A549 (cell line): ENCODE measurements around the gene ARID1B. TPM values are rescaled to one million over a fixed set of nuclear protein-coding genes. Genes with fewer than 3 reads are reported as not detected.

ENCODE experiments used
- ATAC-seq, 2 experiments: fragments of 200-7000 bp in 1 of 2; fragments of >200 bp in 1 of 2; cut with Nextera tagmentation in 1 of 2; cut with Tn5 transposase in 1 of 2; 3 replicates each; pipeline versions ENCODE4 v1.8.0 to v1.9.1; 2018 to 2020; ENCODE audit warnings: mild to moderate bottlenecking in 1 of 2, moderate library complexity in 1 of 2
- CTCF ChIA-PET: fragments of 300-600 bp; sonication (Branson Sonifier 250); formaldehyde crosslinking; extraction: SDS; loops from one replicate; lab custom pipeline; 2021; ENCODE audit warnings: antibody characterized with exemption, inconsistent platforms; lab: Yijun Ruan, JAX
- POLR2A ChIA-PET: fragments of 350-600 bp; formaldehyde crosslinking; extraction: SDS; loops from one replicate; lab custom pipeline; 2021; ENCODE audit warnings: antibody characterized with exemption, inconsistent platforms; lab: Yijun Ruan, JAX
- DNase-seq, 2 experiments: peaks; one replicate each; pipeline versions ENCODE4 v3.0.0 to v3.0.0-alpha.2; 2011 to 2016; ENCODE audit warnings: low read depth in 1 of 2, low spot score in 1 of 2
- FAIRE-seq: peaks from 2 replicates; lab custom pipeline; 2011; peaks lifted over from hg19 to GRCh38; lab: Jason Lieb, UNC
- H3K27ac ChIP-seq, 2 experiments: fragments of >200 bp; sonication (Bioruptor Twin); formaldehyde crosslinking; 3 replicates each; pipeline ENCODE4 v1.5.1; 2016 to 2017
- H3K4me1 ChIP-seq: fragments of >200 bp; sonication (Bioruptor Twin); formaldehyde crosslinking; 3 replicates; pipeline ENCODE4 v1.6.1; 2016
- H3K4me2 ChIP-seq: fragments of >200 bp; sonication (Bioruptor Twin); formaldehyde crosslinking; 3 replicates; pipeline ENCODE4 v1.6.1; 2016
- H3K4me3 ChIP-seq: fragments of >200 bp; sonication (Bioruptor Twin); formaldehyde crosslinking; 3 replicates; pipeline ENCODE4 v1.5.1; 2016
- H3K9me3 ChIP-seq: fragments of >200 bp; sonication (Bioruptor Twin); formaldehyde crosslinking; 3 replicates; pipeline ENCODE4 v1.6.1; 2016
- BHLHE40 ChIP-seq: IDR thresholded peaks from 2 replicates; pipeline ENCODE4 v1.6.1; 2012; ENCODE audit warnings: low read depth, low read length, inconsistent platforms
- CEBPB ChIP-seq, 2 experiments: fragments of >200 bp in 1 of 2; sonication (Bioruptor Twin) in 1 of 2; formaldehyde crosslinking in 1 of 2; IDR thresholded peaks; 2 replicates each; pipeline ENCODE4 v1.6.1; 2012 to 2016
- EHF ChIP-seq: fragments of 250-450 bp; sonication (Bioruptor Pico); IDR thresholded peaks from 2 replicates; pipeline ENCODE4 v1.5.0; 2020; ENCODE audit warnings: mild to moderate bottlenecking
- EHMT2 ChIP-seq: fragments of 200-600 bp; sonication (generic); IDR thresholded peaks from 2 replicates; pipeline ENCODE4 v1.6.1; 2016; ENCODE audit warnings: antibody characterized with exemption, low read depth, mild to moderate bottlenecking, moderate library complexity
- EP300 ChIP-seq, 2 experiments: fragments of >200 bp; sonication (Bioruptor Twin); formaldehyde crosslinking; IDR thresholded peaks; 2 replicates in 1 of 2; 3 replicates in 1 of 2; pipeline ENCODE4 v1.6.1; 2016 to 2017
- HDAC2 ChIP-seq: fragments of 200-600 bp; sonication (generic); IDR thresholded peaks from 2 replicates; pipeline ENCODE4 v1.6.1; 2016
- JUN ChIP-seq, 2 experiments: fragments of >200 bp; sonication (Bioruptor Twin); formaldehyde crosslinking; IDR thresholded peaks; 2 replicates in 1 of 2; 3 replicates in 1 of 2; pipeline ENCODE4 v1.6.1; 2016 to 2017
- KDM5A ChIP-seq: fragments of 200-600 bp; sonication (generic); IDR thresholded peaks from 2 replicates; pipeline ENCODE4 v1.6.1; 2016; ENCODE audit warnings: antibody characterized with exemption, mild to moderate bottlenecking
- MAZ ChIP-seq: fragments of 150-350 bp; IDR thresholded peaks from 2 replicates; pipeline ENCODE4 v1.6.1; 2014; ENCODE audit warnings: antibody characterized with exemption, low read depth, low read length, borderline replicate concordance
- MYC ChIP-seq: IDR thresholded peaks from 2 replicates; pipeline ENCODE4 v1.6.1; 2012; ENCODE audit warnings: mild to moderate bottlenecking, inconsistent platforms, low read length, improper control_type of control experiment, borderline replicate concordance
- RAD21 ChIP-seq, 2 experiments: fragments of >200 bp in 1 of 2; sonication (Bioruptor Twin) in 1 of 2; formaldehyde crosslinking in 1 of 2; IDR thresholded peaks in 1 of 2; conservative IDR thresholded peaks in 1 of 2; 2 replicates in 1 of 2; 3 replicates in 1 of 2; pipeline ENCODE4 v1.6.1; 2012 to 2018; ENCODE audit warnings: inconsistent platforms in 1 of 2
- RCOR1 ChIP-seq: fragments of 150-350 bp; IDR thresholded peaks from 2 replicates; pipeline ENCODE4 v1.6.1; 2014; ENCODE audit warnings: antibody characterized with exemption, low read length, low read depth
- RNF2 ChIP-seq: fragments of 200-600 bp; sonication (generic); IDR thresholded peaks from 2 replicates; pipeline ENCODE4 v1.6.1; 2016; ENCODE audit warnings: low read depth, mild to moderate bottlenecking, antibody characterized with exemption, moderate library complexity, borderline replicate concordance
- SMC3 ChIP-seq: fragments of >200 bp; sonication (Bioruptor Twin); formaldehyde crosslinking; IDR thresholded peaks from 3 replicates; pipeline ENCODE4 v1.6.1; 2018; ENCODE audit warnings: inconsistent platforms
- ZFP36 ChIP-seq: fragments of 450-650 bp; IDR thresholded peaks from 2 replicates; pipeline ENCODE4 v1.6.1; 2014; ENCODE audit warnings: borderline replicate concordance; ENCODE audit not compliant: partially characterized antibody
- WGBS: methylation state at CpG from one replicate; pipeline ENCODE4 v1.1.6; 2017; ENCODE audit errors: missing lambda C conversion rate; 5-methylcytosine and 5-hydroxymethylcytosine counted together
- polyA plus RNA-seq, 4 experiments: library from polyadenylated mRNA; depleted of rRNA in 3 of 4; stranded (reverse); fragments of >200 nt; fragmentation: RNase III in 1 of 4; extraction: RNeasy Plus Mini Kit Qiagen cat#74134 plus additional on column Dnase treatment in 1 of 4; gene quantifications; 2 replicates in 3 of 4; 3 replicates in 1 of 4; pipeline ENCODE4 v1.2.3, GENCODE V29; 2011 to 2017
- TF ChIP-seq, protein P1 (sequence below): IDR thresholded peaks from 2 replicates; pipeline ENCODE4 v1.6.1; 2012
- TF ChIP-seq, protein P2 (sequence below): fragments of >200 bp; sonication (Bioruptor Twin); formaldehyde crosslinking; IDR thresholded peaks from 3 replicates; pipeline ENCODE4 v1.6.1; 2016
- TF ChIP-seq, protein P3 (sequence below): fragments of 250-450 bp; sonication (Bioruptor Pico); IDR thresholded peaks from 2 replicates; pipeline ENCODE4 v1.5.0; 2021; ENCODE audit warnings: mild to moderate bottlenecking, moderate library complexity, borderline replicate concordance
- TF ChIP-seq, protein P4 (sequence below): fragments of 150-350 bp; IDR thresholded peaks from 2 replicates; pipeline ENCODE4 v1.6.1; 2014; ENCODE audit warnings: low read depth, mild to moderate bottlenecking, low read length

Gene ARID1B
- polyA plus RNA-seq, 2 of the 4 experiments (the other 2 are of a cell fraction): 13.5 to 16.3 TPM

DNA sequence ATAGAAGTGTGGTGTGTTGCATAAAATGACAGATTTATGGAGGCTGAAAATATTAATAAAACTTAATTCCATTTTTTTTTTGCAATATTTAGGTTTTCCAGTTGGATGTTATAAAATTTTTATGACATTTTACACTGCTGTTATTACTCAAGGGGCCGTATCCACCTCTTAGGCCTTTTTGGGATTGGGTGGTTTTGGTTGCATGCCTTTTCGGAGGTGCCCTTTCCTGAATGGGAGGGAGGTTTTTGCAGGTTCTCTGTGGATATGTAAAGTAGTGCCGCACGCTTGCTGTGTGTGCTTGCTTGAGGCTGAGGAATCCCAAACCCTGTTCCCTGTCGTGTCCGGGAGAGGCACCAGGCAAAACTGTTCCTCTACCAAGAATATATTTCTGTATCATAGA, 6.8 kb downstream of the ARID1B start:
- Histone ChIP-seq H3K4me3 (no peak overlapping the region), H3K4me2 (no peak overlapping the region)
- no peak for ATAC-seq

DNA sequence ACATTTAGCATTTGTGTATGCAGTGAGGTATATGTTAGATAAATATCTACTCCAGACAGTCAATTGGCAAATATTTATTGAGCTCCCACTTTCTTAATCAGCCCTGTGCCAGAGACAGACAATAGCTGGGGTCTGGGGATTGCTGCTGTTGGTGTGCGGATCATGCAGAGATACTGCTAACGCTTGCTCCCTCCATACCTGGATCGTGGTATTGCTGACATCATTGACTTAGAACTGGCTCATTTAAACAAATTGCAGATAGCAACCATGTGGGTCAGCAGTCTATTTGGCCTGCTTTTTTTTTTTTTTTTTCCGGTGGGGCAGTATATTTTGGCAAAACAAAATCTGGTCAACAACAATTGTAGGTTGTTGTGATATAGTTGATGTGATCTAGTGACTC, 9.5 kb downstream of the ARID1B start:
- H3K4me1 ChIP-seq: peaks cover 44% of the 10 kb centered on the region
- DNase-seq (no peak), FAIRE-seq (no peak), ATAC-seq (no peak)
- H3K9me3 ChIP-seq: no peaks in the 10 kb centered on the region
- TF ChIP-seq MAZ: no peak
- TF ChIP-seq KDM5A: no peak
- no peak for TF ChIP-seq EHMT2
- TF ChIP-seq RNF2: no peak
- TF ChIP-seq, protein P1, sequence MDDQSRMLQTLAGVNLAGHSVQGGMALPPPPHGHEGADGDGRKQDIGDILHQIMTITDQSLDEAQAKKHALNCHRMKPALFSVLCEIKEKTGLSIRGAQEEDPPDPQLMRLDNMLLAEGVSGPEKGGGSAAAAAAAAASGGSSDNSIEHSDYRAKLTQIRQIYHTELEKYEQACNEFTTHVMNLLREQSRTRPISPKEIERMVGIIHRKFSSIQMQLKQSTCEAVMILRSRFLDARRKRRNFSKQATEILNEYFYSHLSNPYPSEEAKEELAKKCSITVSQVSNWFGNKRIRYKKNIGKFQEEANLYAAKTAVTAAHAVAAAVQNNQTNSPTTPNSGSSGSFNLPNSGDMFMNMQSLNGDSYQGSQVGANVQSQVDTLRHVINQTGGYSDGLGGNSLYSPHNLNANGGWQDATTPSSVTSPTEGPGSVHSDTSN: no peak
- TF ChIP-seq, protein P2, sequence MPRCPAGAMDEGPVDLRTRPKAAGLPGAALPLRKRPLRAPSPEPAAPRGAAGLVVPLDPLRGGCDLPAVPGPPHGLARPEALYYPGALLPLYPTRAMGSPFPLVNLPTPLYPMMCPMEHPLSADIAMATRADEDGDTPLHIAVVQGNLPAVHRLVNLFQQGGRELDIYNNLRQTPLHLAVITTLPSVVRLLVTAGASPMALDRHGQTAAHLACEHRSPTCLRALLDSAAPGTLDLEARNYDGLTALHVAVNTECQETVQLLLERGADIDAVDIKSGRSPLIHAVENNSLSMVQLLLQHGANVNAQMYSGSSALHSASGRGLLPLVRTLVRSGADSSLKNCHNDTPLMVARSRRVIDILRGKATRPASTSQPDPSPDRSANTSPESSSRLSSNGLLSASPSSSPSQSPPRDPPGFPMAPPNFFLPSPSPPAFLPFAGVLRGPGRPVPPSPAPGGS: no peak
- no peak for TF ChIP-seq HDAC2
- WGBS: 81% methylated on average over 4 of the region's 4 CpGs
- ChIA-PET POLR2A (interaction anchor here (0.6 kb wide), 1 partner anchor 1472 kb away, joined by 4 read pairs; no protein-coding TSS in a partner anchor), CTCF (interaction anchor here (1.3 kb wide), 1 partner anchor 80 kb away, joined by 3 read pairs; no protein-coding TSS in a partner anchor)
- no peak overlapping the region for H3K4me3 ChIP-seq
- H3K4me2 ChIP-seq: no peak overlapping the region
- no peak overlapping the region for H3K27ac ChIP-seq

More for the DNA sequence above, 6.8 kb downstream of the ARID1B start:
- ChIA-PET CTCF (interaction anchor here (0.7 to 1.2 kb wide), 2 partner anchors 47 to 71 kb away, joined by 3 to 4 read pairs; no protein-coding TSS in a partner anchor), POLR2A (no interaction called here)
- H3K27ac ChIP-seq: no peak overlapping the region
- WGBS: 89% methylated on average over 6 of the region's 6 CpGs
- H3K4me1 ChIP-seq: peaks cover 43% of the 10 kb centered on the region; the same call in 2 of the 3 replicates
- FAIRE-seq: no peak
- no peaks in the 10 kb centered on the region for H3K9me3 ChIP-seq
- no peak for TF ChIP-seq RAD21 (conservative IDR thresholded peaks at IDR 0.05 in 1 of 2, IDR thresholded peaks at IDR 0.05 in 1 of 2)
- TF ChIP-seq, all 56 proteins: peak for 0
- DNase-seq: no peak

DNA sequence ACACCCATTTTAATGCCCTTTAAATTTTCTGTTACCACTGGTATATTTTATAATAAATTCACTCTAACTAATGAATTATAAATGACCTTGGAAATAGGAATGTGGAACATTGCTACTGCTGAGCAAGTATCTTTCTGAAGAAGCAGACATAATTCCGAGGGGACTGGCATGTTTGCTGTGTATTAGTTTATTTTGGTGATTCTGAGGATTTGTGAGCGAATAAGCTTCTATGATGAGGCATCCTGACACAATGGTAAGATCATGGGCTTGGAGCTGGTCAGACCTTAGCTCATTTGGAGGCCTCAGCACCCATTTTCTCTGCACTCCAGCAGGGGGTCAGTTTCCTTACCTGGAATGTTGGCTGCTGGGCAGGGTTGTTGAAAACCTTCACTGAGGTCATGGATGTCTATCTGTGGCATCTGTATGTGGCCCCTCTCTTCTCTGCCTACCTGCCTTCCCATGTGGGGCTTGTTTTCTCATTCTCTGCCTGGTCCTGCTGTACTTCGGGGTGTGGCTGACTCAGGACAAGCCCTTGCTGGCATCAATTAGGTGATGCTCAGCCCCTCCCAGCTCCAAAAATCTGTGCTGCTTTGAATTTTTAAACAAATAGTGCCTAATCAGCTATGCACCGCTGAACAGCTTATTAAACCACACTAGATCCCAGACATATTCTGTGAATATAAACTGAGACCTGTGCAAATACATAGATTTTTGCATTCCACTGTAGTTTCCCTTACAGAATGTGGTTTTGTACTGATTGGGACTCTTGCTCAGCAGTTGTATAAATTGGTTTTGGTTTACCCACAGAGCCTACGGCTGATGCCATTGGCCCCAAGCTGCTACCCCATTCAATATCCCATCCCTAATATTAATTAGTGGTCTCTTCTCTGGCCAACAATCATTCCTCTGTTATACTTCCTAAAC, 10.7 kb downstream of the ARID1B start:
- H3K9me3 ChIP-seq: no peaks in the 10 kb centered on the region
- ChIA-PET CTCF (interaction anchor here (0.9 to 1.3 kb wide), 2 partner anchors 12 to 79 kb away, joined by 3 read pairs; no protein-coding TSS in a partner anchor), POLR2A (no interaction called here)
- no peak overlapping the region for H3K4me3 ChIP-seq
- WGBS: 86% methylated on average over 5 of the region's 5 CpGs
- ATAC-seq: no peak; a peak in 1 of 6 replicates
- no peak for FAIRE-seq
- H3K4me2 ChIP-seq: no peak overlapping the region
- peaks cover 37% of the 10 kb centered on the region for H3K4me1 ChIP-seq
- no peak overlapping the region for H3K27ac ChIP-seq
- DNase-seq: no peak
- TF ChIP-seq BHLHE40 (no peak), EP300 (IDR thresholded peaks at IDR 0.05) (no peak), EHMT2 (no peak), SMC3 (no peak), MAZ (no peak), JUN (IDR thresholded peaks at IDR 0.05) (no peak), KDM5A (no peak), RCOR1 (no peak), ZFP36 (no peak), CEBPB (IDR thresholded peaks at IDR 0.05) (no peak), MYC (no peak), EHF (CRISPR knock-in tag) (no peak)
- TF ChIP-seq, protein P3, sequence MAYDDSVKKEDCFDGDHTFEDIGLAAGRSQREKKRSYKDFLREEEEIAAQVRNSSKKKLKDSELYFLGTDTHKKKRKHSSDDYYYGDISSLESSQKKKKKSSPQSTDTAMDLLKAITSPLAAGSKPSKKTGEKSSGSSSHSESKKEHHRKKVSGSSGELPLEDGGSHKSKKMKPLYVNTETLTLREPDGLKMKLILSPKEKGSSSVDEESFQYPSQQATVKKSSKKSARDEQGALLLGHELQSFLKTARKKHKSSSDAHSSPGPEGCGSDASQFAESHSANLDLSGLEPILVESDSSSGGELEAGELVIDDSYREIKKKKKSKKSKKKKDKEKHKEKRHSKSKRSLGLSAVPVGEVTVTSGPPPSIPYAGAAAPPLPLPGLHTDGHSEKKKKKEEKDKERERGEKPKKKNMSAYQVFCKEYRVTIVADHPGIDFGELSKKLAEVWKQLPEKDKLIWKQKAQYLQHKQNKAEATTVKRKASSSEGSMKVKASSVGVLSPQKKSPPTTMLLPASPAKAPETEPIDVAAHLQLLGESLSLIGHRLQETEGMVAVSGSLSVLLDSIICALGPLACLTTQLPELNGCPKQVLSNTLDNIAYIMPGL (CRISPR knock-in tag): no peak
- TF ChIP-seq, protein P4, sequence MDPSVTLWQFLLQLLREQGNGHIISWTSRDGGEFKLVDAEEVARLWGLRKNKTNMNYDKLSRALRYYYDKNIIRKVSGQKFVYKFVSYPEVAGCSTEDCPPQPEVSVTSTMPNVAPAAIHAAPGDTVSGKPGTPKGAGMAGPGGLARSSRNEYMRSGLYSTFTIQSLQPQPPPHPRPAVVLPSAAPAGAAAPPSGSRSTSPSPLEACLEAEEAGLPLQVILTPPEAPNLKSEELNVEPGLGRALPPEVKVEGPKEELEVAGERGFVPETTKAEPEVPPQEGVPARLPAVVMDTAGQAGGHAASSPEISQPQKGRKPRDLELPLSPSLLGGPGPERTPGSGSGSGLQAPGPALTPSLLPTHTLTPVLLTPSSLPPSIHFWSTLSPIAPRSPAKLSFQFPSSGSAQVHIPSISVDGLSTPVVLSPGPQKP: no peak
